NB4 (cell line): Measurements from ENCODE around the gene PTPRS.

Experiments
- DNase-seq: peaks from one replicate; pipeline ENCODE4 v3.0.0; 2010; ENCODE audit warnings: low read depth
- H3K4me3 ChIP-seq: one replicate; pipeline ENCODE4 v1.5.1; 2011; ENCODE audit warnings: mild to moderate bottlenecking, low read depth, low read length, moderate library complexity
- CTCF ChIP-seq: IDR thresholded peaks from one replicate; pipeline ENCODE4 v1.5.1; 2012; ENCODE audit warnings: low read depth, low read length
- MAX ChIP-seq: IDR thresholded peaks from 2 replicates; pipeline ENCODE4 v1.6.1; 2011; ENCODE audit warnings: low read depth, low read length
- MYC ChIP-seq: IDR thresholded peaks from 2 replicates; pipeline ENCODE4 v1.6.1; 2011; ENCODE audit warnings: low read depth, low read length
- POLR2A ChIP-seq: IDR thresholded peaks from 2 replicates; pipeline ENCODE4 v1.6.1; 2011; ENCODE audit warnings: mild to moderate bottlenecking; ENCODE audit not compliant: insufficient read length; ENCODE audit errors: extremely low read depth

Gene PTPRS

GRCh38 chr19:5316138-5316537 lies 24.5 kb downstream of the PTPRS start:
- no peak overlapping the region for H3K4me3 ChIP-seq
- TF ChIP-seq CTCF (no peak), MAX (no peak), MYC (no peak), POLR2A (no peak)
- no peak for DNase-seq

- no peak for TF ChIP-seq MYC
- TF ChIP-seq CTCF = no peak
- no peak for TF ChIP-seq POLR2A
- TF ChIP-seq MAX = no peak
- DNase-seq = no peak
- H3K4me3 ChIP-seq = no peak overlapping the region
These were observed 25.7 kb downstream of the PTPRS start for GRCh38 chr19:5314907-5315298.

- DNase-seq = no peak
- no peak for TF ChIP-seq POLR2A
- no peak for TF ChIP-seq MYC
- no peak for TF ChIP-seq CTCF
- TF ChIP-seq MAX = no peak
- H3K4me3 ChIP-seq = no peak overlapping the region
These were observed 26.4 kb downstream of the PTPRS start for GRCh38 chr19:5314012-5314906.

GRCh38 chr19:5313307-5313706 lies 27.3 kb downstream of the PTPRS start:
- DNase-seq = no peak
- TF ChIP-seq CTCF (no peak), MAX (no peak), POLR2A (no peak), MYC (no peak)
- no peak overlapping the region for H3K4me3 ChIP-seq

- DNase-seq = no peak
- H3K4me3 ChIP-seq = no peak overlapping the region
- TF ChIP-seq MYC = no peak
- no peak for TF ChIP-seq CTCF
- no peak for TF ChIP-seq MAX
- no peak for TF ChIP-seq POLR2A
These were observed 28.6 kb downstream of the PTPRS start for GRCh38 chr19:5312058-5312457.
